8988T (cell line): Measurements from ENCODE around the gene GAK.
"Not testable (repeated sequence)": the region's sequence is repeated elsewhere in the genome, so short reads cannot be mapped to it uniquely, and the experiment has no call there.

Experiments
- DNase-seq: peaks from one replicate; pipeline ENCODE4 v3.0.0; 2011

Gene GAK

GRCh38 chr4:825063-825970 lies 106.8 kb downstream of the GAK start:
- peak; percentile 89 for DNase-seq

DNA sequence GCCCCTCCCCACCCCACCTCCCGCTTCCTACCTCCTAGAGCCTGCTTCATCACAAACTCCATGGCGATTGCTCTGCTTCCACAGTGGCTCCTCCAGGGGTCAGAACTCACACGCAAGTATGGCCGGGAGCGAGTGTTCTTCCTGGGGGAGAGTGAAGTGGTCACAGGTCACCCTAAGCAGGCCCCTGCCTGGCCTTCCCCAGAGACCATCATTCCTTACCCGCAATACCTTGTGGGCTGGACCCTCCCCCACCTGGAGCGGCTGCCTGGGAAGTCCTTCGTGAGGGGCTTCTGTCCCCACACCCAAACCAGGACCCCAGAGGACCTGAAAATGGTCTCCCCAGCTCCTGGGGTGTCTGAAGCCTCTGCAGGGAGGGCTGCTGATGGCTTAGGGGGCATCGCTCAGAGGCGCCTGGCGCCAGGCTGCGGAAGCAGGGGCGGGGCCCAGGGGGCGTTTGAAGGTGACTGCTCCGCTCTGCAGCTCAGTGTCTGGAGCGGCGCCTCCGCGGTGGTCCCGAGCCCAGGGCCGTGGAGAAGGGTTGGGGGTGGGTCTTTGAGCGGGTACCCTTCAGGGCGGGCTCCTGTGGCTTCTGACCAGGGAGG lies 107.6 kb downstream of the GAK start:
- DNase-seq, result peak; percentile 37

DNA sequence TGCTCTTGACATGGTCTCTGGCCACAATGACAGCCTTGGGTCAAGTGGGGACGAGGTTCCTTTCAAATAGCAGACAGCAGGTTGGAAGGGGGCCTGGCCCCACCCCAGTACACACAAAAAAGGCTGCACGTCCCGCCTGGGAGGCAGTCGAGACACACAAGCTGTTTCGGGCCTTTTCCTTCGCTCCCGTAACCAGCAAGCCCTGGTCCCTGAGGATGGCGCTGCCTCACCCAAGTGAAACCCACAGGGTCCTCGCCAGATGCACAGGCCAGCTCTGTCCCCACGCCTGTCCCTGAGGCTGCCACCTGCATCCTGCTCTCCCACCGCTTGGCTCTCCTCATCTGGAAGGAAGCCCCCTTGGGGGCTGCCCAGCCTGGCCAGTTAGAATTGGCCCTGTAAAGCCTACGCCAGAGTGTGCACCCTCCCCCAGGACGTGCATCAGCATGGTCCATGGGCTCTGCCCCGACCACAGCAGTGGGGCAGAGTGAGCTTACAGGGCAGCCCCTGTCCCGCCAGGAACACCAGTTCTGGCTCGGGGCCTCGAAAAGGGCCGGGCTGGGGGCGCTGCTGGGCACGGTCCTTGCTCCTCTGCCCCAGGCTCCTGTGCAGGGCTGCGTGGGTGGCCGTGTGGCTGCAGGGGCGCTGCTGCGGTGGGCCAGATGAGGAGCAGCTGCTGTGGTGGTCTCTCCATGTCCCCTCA lies 108.2 kb downstream of the GAK start:
- DNase-seq, result peak; percentile 29

GRCh38 chr4:823176-823760 lies 108.8 kb downstream of the GAK start:
- no peak for DNase-seq

DNA sequence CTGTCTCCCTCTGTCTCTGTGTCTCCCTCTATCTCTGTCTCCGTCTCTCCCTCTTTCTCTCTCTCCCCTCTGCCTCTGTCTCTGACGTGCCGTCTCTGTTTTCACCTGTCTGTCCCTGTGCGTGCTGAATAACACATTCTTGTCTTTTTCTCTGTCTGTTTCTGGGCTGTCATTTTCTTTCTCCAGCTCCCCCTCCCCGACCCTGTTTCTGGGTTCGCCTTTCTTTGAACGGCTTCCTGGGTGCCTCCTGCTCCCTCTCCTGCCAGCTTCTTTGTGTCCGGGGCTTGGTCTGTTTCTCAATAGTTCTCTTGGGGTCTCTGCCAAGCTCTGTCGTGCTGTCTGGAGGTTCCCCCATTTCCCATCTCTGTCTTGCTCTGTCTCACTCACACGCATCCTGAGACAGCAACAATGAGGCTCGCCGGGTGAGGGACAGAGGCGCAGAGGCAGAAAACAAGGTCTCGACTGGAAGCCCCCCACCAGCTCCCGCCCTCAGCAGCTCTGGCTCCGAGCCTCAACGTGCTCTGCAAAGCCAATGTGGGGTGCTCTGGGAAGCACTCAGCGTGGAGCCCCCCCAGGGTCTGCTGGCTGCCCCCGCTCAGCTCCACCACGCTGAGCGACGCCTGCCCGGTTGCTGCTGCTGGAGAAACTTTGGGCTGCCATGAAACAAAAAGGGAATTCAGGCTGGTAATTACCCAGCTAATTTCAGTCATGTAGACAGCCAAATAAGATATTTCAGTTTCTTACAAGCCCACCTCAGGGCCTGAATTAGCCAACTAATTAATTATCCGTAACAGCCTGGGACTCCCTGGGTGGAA lies 109.5 kb downstream of the GAK start:
- DNase-seq, result no peak

- no peak for DNase-seq
These were observed 110.5 kb downstream of the GAK start for GRCh38 chr4:821631-822030.

GRCh38 chr4:821181-821591 lies 110.9 kb downstream of the GAK start:
- no peak for DNase-seq

DNA sequence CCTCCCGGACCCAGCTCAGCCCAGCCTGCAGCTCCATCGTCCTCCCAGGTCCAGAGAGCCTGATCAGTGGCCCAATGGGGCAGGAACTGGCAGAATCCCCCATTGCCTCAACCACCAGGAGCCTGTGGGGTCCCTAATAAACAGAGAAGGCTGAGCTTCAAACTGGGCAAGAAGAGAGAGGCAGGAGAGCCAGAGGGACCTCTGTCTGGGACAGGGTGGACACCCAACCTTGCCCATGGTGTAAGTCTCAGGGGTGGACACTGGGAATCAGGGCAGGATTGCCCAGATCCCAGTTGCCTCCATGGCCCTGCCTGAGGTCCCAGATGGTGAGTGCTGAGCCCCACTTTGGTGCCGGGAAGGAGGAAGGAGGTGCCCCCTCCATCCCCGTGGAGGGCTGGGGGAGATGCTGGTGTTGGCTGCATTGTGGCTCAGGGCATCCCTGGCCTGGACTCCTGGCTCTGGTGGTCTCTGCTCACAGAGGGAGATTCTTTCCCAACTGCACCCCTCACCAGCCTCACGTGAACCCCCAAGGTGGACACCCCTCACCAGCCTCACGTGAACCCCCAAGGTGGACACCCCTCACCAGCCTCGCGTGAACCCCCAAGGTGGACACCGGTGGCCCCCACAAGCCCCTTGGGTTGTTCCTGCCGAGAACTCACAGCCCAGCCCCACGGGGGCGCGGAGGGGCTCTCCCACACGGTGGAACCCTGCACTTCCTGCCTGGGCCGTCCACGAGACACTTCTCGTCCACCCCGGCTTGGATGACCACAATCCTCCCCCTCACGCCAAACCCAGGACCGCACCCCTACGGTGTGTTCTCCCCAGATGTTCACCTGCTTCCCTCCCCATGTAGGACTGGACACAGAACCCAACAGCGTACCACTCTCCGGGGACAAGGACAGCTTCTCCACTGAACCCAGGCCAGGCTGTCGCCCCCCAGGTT lies 111.6 kb downstream of the GAK start:
- DNase-seq, result no peak

DNA sequence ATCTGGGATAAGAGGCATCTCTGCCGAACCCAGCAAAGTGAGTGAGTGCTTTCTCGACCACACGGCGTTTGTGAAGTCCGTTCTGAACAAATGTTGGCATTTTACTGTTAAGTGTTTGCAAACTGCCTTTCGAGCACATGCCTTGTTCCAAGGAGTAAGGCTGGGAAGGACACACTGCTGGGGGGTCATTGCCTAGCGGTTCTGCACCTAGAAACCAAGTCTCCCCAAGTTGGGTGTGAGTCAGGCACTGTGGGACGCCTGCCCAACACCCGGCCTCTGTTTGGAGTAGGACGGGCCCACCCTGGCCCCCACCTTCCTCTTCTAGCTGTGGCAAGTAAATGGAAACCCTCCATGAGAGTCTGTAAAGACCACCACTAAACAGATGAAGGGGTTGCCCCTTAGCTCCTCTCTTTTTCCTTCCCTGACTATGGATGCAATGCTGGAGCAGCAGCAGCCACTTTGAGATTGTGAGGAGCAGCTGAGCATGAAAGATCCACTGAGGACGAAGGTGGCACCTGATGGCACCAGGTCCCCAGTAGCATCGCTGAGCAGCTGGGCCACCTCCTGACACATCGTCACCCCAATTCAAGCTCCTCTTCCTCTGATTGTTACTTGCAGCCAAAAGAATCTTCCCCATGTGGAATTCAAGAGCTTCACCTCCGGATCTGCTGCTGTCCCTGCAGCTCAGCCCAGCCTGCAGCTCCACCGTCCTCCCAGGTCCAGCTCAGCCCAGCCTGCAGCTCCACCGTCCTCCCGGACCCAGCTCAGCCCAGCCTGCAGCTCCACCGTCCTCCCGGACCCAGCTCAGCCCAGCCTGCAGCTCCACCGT lies 112.5 kb downstream of the GAK start:
- no peak for DNase-seq

DNA sequence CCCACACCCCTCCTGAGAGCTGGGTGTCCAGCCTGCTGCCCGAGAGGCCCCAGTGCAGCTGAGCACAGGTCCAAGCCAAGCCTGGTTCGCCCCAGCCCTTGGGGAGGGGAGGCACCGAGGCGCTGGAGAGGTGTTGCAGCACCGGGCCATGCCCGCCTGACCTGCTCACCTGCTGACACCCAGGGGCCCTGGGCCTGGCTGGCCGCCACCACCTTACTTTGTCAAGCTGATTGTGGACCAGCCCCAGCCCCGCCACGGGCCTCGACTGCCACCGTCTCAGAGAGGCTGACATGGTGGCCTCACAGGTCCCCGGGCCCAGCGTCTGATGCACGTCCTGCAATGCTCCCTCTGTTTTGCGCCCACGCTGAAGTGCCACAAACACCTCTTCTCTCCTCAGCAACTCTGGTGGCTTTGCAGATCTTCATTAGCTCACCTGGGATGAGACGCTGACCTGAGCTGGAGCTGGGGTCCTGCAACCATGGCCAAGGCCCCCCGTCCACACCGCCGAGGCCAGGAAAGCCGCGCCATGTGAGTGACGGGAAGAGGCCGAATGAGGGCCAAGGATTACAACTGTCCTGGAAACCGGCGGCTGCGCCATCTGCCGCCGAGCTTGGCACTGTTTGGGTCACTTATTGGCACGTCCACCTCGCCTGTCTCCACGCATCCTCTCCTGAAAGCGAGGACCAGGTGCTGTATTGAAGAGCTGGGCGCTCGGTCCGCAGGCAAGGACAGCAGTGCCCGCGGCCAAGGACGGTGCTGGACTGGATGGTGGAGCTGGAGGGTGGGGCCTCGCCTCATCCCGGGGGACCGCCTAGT lies 113.8 kb downstream of the GAK start:
- DNase-seq, result no peak

DNA sequence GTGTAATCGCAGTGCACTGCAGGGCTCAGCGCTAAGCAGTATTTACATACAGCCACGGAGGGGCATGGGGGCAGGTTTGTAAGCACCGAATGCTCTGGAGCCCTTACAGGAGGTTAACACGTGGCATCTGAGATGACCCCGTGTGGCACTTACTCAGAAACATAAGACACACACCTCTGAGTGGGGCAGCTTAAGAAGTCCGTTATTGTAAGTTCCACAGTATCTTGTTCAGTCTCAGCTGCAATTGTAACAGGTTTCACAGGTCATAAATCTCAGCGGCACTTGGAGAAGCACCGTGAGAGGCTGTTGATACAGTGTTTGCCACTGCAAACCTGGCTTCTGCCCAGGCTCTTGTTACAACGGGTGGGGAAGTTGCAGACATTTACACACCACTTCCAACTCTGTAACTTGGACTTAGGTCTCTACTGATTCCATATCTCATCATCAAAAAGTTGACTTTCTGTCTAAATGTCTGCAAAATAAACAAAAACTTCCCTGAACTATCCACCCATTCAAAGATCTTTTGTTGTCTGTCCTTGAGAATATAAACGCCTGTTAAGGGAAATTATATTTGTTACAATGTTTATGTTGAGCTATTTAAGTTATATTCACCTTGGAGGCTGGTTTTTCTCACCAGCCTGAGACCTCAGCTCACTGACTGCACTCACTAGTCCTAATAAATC lies 116.5 kb downstream of the GAK start:
- DNase-seq, result no peak

- DNase-seq, result no peak
These were observed 117.7 kb downstream of the GAK start for GRCh38 chr4:814312-814850.

GRCh38 chr4:813900-814299 lies 118.2 kb downstream of the GAK start:
- DNase-seq, result no peak

GRCh38 chr4:808860-809570 lies 123.1 kb downstream of the GAK start:
- DNase-seq, result no peak

DNA sequence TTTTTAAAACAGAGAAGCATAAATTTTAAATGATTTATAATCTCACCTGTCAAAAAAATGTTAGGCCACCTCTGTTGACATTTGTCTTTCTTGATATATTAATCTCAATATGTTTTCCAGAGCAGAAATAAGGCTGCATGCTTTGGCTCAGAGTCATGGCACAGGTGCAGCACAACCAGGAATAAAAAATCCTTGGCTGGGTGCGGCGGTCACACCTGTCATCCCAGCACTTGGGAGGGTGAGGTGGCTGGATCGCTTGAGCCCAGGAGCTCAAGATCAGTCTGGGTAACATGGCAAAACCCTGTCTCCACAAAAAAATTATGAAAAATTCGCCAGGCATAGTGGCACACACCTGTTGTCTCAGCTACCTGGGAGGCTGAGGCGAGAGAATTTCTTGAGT lies 124.3 kb downstream of the GAK start:
- DNase-seq, result no peak

DNA sequence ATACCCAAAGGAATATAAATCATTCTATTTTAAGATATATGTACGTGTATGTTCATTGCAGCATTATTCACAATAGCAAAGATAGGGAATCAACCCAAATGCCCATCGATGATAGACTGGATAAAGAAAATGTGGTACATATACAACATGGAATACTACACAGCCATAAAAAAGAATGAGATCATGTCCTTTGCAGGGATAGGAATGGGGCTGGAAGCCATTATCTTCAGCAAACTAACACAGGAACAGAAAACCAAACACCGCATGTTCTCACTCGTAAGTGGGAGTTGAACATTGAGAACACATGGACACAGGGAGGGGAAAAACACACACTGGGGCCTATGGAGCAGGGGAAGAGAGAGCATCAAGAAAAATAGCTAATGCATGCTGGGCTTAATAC lies 125.1 kb downstream of the GAK start:
- DNase-seq, result not testable (repeated sequence)

- no peak for DNase-seq
These were observed 127.3 kb downstream of the GAK start for GRCh38 chr4:804804-805203.

DNA sequence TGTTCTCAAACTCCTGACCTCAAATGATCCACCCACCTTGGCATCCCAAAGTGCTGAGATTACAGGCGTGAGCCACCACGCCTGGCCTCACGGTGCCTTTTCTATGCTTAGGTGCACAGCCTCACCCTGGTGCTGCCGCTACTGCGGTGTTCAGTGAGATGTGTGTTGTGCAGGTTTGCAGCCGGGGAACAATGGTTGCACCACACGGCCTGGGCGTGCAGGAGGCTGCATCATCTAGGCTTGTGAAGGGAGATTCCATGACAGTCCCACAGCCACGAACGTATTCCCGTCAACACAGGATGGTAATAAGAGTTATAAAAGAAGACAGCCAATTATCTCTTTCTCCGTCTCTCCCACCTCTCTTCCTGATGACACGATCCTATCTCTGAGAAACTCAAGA lies 128.2 kb downstream of the GAK start:
- DNase-seq, result no peak
